Astrocyte of the spinal cord (primary cell): ENCODE data around the gene CAMKK2.

ENCODE experiments used
- DNase-seq: peaks from one replicate; pipeline ENCODE4 v3.0.0; 2011; ENCODE audit warnings: low read depth, low spot score
- H3K4me3 ChIP-seq: 2 replicates; pipeline ENCODE4 v1.5.1; 2011; ENCODE audit warnings: low read depth, mild to moderate bottlenecking, low read length, moderate library complexity
- in situ Hi-C: cut with HindIII; loops from 2 replicates; pipeline ENCODE4 v1.10.0; 2017; ENCODE audit warnings: low sequenced_read_pairs
- TF ChIP-seq, protein P1 (sequence below): IDR thresholded peaks from 2 replicates; pipeline ENCODE4 v1.5.1; 2012; ENCODE audit warnings: low read depth, mild to moderate bottlenecking, low read length, inconsistent platforms

Gene CAMKK2

GRCh38 chr12:121296618-121297434 is at the start of gene CAMKK2:
TSS of gene CAMKK2 (minus strand) at chr12:121296709. CDS start at chr12:121274526, 22,183 bp downstream.
- peak within 1 kb of the TSS; percentile 79 for H3K4me3 ChIP-seq
- in situ Hi-C loops: no loop called here
- DNase-seq: peak; percentile 73
- TF ChIP-seq, protein P1, sequence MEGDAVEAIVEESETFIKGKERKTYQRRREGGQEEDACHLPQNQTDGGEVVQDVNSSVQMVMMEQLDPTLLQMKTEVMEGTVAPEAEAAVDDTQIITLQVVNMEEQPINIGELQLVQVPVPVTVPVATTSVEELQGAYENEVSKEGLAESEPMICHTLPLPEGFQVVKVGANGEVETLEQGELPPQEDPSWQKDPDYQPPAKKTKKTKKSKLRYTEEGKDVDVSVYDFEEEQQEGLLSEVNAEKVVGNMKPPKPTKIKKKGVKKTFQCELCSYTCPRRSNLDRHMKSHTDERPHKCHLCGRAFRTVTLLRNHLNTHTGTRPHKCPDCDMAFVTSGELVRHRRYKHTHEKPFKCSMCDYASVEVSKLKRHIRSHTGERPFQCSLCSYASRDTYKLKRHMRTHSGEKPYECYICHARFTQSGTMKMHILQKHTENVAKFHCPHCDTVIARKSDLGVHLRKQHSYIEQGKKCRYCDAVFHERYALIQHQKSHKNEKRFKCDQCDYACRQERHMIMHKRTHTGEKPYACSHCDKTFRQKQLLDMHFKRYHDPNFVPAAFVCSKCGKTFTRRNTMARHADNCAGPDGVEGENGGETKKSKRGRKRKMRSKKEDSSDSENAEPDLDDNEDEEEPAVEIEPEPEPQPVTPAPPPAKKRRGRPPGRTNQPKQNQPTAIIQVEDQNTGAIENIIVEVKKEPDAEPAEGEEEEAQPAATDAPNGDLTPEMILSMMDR: peak; percentile 14

DNA sequence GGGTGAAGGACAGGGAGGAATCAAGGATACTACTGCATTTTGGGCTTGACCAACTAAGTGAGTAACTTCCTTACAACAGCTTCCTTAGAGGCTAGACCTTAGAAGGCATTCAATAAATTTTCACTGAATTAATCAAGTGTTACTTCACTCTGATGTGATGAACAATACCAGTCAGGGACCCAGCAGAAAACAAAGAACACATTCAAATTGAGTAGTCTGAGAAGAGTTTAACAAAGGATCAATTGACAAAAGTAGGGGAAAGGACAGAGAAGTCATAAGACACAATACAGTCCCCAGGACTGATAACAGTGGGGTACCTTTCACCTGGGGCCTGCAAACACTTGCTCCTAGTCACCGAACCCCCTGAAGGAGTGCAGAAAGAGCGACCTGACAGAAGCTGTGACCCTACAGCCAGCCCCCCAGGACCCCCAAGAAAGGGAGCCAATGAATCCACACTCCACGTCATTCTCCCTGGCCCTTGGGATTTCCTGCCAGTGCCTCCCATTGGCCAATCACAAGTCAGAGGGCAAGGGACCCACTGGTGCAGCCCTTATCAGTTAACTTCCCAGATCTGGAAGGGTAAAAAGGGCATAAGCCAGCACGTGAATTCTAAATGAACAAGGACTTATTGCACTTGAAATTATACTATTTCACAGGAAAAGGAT is 48.8 kb upstream of the CAMKK2 start:
- H3K4me3 ChIP-seq: no peak overlapping the region
- no peak for DNase-seq
- in situ Hi-C loops: no loop called here
- TF ChIP-seq, protein P1: no peak

DNA sequence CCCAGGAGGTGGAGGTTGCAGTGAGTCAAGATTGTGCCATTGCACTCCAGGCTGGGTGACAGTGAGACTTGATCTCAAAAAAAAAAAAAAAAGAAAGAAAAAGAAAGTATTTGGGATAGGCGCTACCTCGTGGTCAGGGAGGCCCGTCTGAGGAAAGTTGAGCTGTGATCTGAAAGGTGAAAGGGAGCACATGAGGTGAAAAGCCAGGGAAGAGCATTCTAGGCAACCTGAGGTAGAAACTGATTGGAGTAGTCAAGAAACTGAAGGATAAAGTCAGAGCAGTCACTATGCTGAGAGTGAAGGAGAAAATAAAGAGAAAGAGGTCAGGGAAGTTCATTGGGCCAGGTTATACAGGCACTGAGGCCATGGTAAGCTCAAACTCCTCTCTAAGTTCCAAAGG is 48.0 kb upstream of the CAMKK2 start:
- DNase-seq: no peak
- in situ Hi-C loops: no loop called here
- TF ChIP-seq, protein P1: no peak
- H3K4me3 ChIP-seq: no peak overlapping the region

GRCh38 chr12:121337416-121337815 is 40.9 kb upstream of the CAMKK2 start:
- H3K4me3 ChIP-seq: no peak overlapping the region
- no peak for DNase-seq
- in situ Hi-C loops: no loop called here
- TF ChIP-seq, protein P1: no peak

DNA sequence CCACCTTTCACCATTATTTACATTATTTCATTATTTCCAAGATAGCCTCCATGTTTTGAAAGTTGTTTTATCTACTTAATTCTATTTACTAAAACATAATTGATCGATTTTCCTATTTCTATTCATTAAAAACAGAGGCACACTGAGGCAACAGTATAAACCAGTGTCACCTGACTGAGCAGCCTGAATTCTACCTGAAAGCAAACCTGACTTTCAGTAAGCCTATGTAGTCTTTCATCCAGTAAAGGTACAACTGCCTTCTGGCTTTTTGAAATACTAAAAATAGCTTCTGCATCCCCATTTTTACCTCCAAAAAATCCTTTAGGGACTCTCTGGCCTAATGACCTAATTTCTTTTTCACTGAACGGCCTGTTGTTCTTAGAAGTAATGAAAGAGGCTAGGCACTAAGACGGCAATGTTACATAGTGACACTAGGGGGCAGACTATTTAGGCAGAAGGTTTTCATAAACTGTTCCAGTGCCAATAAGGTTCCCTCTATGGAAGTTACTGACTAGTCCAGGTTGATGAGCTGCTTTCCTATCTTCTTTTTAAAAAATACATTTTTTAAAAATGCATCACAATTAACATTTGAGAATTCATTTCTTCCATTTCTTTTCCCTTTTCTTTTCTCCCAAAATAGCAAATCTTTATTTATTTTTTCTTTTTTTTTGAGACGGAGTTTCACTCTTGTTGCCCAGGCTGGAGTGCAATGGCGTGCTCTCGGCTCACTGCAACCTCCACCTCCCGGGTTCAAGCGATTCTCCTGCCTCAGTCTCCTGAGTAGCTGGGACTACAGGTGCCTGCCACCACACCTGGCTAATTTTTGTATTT is 38.2 kb upstream of the CAMKK2 start:
- TF ChIP-seq, protein P1: peak; percentile 89
- peak; percentile 78 for DNase-seq
- in situ Hi-C loops: no loop called here
- H3K4me3 ChIP-seq: no peak overlapping the region

DNA sequence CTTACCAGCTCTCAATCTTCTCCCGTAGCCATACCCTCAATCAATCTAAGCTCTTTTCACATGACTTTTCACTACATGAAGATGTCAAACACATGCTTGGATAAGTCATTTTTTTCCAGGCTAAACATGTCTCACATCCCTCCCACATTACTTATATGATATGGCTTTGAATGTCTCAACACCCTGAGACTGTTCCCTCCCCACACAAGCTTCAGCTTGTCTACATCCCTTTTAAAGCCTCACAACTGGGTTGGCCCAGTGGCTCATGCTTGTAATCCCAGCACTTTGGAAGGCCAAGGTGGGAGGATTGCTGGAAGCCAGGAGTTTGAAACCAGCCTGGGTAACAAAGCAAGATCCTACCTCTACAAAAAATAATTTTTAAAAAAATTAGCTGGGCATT is 37.2 kb upstream of the CAMKK2 start:
- no peak overlapping the region for H3K4me3 ChIP-seq
- TF ChIP-seq, protein P1: no peak
- in situ Hi-C loops: no loop called here
- DNase-seq: no peak
